A549 (cell line): ENCODE results near the gene SH3RF1. TPM values are rescaled to one million over a fixed set of nuclear protein-coding genes. Genes with fewer than 3 reads are reported as not detected.

ENCODE experiments used
- ATAC-seq, 2 experiments: fragments of 200-7000 bp in 1 of 2; fragments of >200 bp in 1 of 2; cut with Nextera tagmentation in 1 of 2; cut with Tn5 transposase in 1 of 2; 3 replicates each; pipeline versions ENCODE4 v1.8.0 to v1.9.1; 2018 to 2020; ENCODE audit warnings: mild to moderate bottlenecking in 1 of 2, moderate library complexity in 1 of 2
- CTCF ChIA-PET: fragments of 300-600 bp; sonication (Branson Sonifier 250); formaldehyde crosslinking; extraction: SDS; loops from one replicate; lab custom pipeline; 2021; ENCODE audit warnings: antibody characterized with exemption, inconsistent platforms; lab: Yijun Ruan, JAX
- POLR2A ChIA-PET: fragments of 350-600 bp; formaldehyde crosslinking; extraction: SDS; loops from one replicate; lab custom pipeline; 2021; ENCODE audit warnings: antibody characterized with exemption, inconsistent platforms; lab: Yijun Ruan, JAX
- DNase-seq, 2 experiments: peaks; one replicate each; pipeline versions ENCODE4 v3.0.0 to v3.0.0-alpha.2; 2011 to 2016; ENCODE audit warnings: low read depth in 1 of 2, low spot score in 1 of 2
- FAIRE-seq: peaks from 2 replicates; lab custom pipeline; 2011; peaks lifted over from hg19 to GRCh38; lab: Jason Lieb, UNC
- H3K27ac ChIP-seq, 2 experiments: fragments of >200 bp; sonication (Bioruptor Twin); formaldehyde crosslinking; 3 replicates each; pipeline ENCODE4 v1.5.1; 2016 to 2017
- H3K4me1 ChIP-seq: fragments of >200 bp; sonication (Bioruptor Twin); formaldehyde crosslinking; 3 replicates; pipeline ENCODE4 v1.6.1; 2016
- H3K4me2 ChIP-seq: fragments of >200 bp; sonication (Bioruptor Twin); formaldehyde crosslinking; 3 replicates; pipeline ENCODE4 v1.6.1; 2016
- H3K4me3 ChIP-seq: fragments of >200 bp; sonication (Bioruptor Twin); formaldehyde crosslinking; 3 replicates; pipeline ENCODE4 v1.5.1; 2016
- H3K9me3 ChIP-seq: fragments of >200 bp; sonication (Bioruptor Twin); formaldehyde crosslinking; 3 replicates; pipeline ENCODE4 v1.6.1; 2016
- CBX2 ChIP-seq: fragments of 200-600 bp; sonication (generic); IDR thresholded peaks from 2 replicates; pipeline ENCODE4 v1.6.1; 2016; ENCODE audit warnings: low read depth, mild to moderate bottlenecking, borderline replicate concordance
- EHF ChIP-seq: fragments of 250-450 bp; sonication (Bioruptor Pico); IDR thresholded peaks from 2 replicates; pipeline ENCODE4 v1.5.0; 2020; ENCODE audit warnings: mild to moderate bottlenecking
- EHMT2 ChIP-seq: fragments of 200-600 bp; sonication (generic); IDR thresholded peaks from 2 replicates; pipeline ENCODE4 v1.6.1; 2016; ENCODE audit warnings: antibody characterized with exemption, low read depth, mild to moderate bottlenecking, moderate library complexity
- EP300 ChIP-seq, 2 experiments: fragments of >200 bp; sonication (Bioruptor Twin); formaldehyde crosslinking; IDR thresholded peaks; 2 replicates in 1 of 2; 3 replicates in 1 of 2; pipeline ENCODE4 v1.6.1; 2016 to 2017
- GATA3 ChIP-seq: IDR thresholded peaks from 2 replicates; pipeline ENCODE4 v1.6.1; 2012; ENCODE audit warnings: borderline replicate concordance
- HEYL ChIP-seq: fragments of 250-450 bp; sonication (Bioruptor Pico); IDR thresholded peaks from 2 replicates; pipeline ENCODE4 v1.8.0; 2021; ENCODE audit warnings: mild to moderate bottlenecking, moderate library complexity
- HOXB5 ChIP-seq: fragments of 250-450 bp; sonication (Bioruptor Pico); IDR thresholded peaks from 2 replicates; pipeline ENCODE4 v1.5.0; 2020; ENCODE audit warnings: mild to moderate bottlenecking, moderate library complexity
- JUN ChIP-seq, 2 experiments: fragments of >200 bp; sonication (Bioruptor Twin); formaldehyde crosslinking; IDR thresholded peaks; 2 replicates in 1 of 2; 3 replicates in 1 of 2; pipeline ENCODE4 v1.6.1; 2016 to 2017
- MAZ ChIP-seq: fragments of 150-350 bp; IDR thresholded peaks from 2 replicates; pipeline ENCODE4 v1.6.1; 2014; ENCODE audit warnings: antibody characterized with exemption, low read depth, low read length, borderline replicate concordance
- MYC ChIP-seq: IDR thresholded peaks from 2 replicates; pipeline ENCODE4 v1.6.1; 2012; ENCODE audit warnings: mild to moderate bottlenecking, inconsistent platforms, low read length, improper control_type of control experiment, borderline replicate concordance
- NFE2L2 ChIP-seq: fragments of 150-350 bp; conservative IDR thresholded peaks from 2 replicates; pipeline ENCODE4 v1.6.1; 2014; ENCODE audit warnings: low read length
- NR3C1 ChIP-seq: fragments of >200 bp; sonication (Bioruptor Twin); formaldehyde crosslinking; IDR thresholded peaks from 3 replicates; pipeline ENCODE4 v1.6.1; 2017
- RAD21 ChIP-seq, 2 experiments: fragments of >200 bp in 1 of 2; sonication (Bioruptor Twin) in 1 of 2; formaldehyde crosslinking in 1 of 2; IDR thresholded peaks in 1 of 2; conservative IDR thresholded peaks in 1 of 2; 2 replicates in 1 of 2; 3 replicates in 1 of 2; pipeline ENCODE4 v1.6.1; 2012 to 2018; ENCODE audit warnings: inconsistent platforms in 1 of 2
- RCOR1 ChIP-seq: fragments of 150-350 bp; IDR thresholded peaks from 2 replicates; pipeline ENCODE4 v1.6.1; 2014; ENCODE audit warnings: antibody characterized with exemption, low read length, low read depth
- RNF2 ChIP-seq: fragments of 200-600 bp; sonication (generic); IDR thresholded peaks from 2 replicates; pipeline ENCODE4 v1.6.1; 2016; ENCODE audit warnings: low read depth, mild to moderate bottlenecking, antibody characterized with exemption, moderate library complexity, borderline replicate concordance
- TP53 ChIP-seq: fragments of 250-450 bp; sonication (Bioruptor Pico); IDR thresholded peaks from 2 replicates; pipeline ENCODE4 v1.5.0; 2021; ENCODE audit warnings: mild to moderate bottlenecking, moderate library complexity
- USF2 ChIP-seq: fragments of 450-650 bp; IDR thresholded peaks from 2 replicates; pipeline ENCODE4 v1.6.1; 2014; ENCODE audit warnings: antibody characterized with exemption
- WGBS: methylation state at CpG from one replicate; pipeline ENCODE4 v1.1.6; 2017; ENCODE audit errors: missing lambda C conversion rate; 5-methylcytosine and 5-hydroxymethylcytosine counted together
- polyA plus RNA-seq, 4 experiments: library from polyadenylated mRNA; depleted of rRNA in 3 of 4; stranded (reverse); fragments of >200 nt; fragmentation: RNase III in 1 of 4; extraction: RNeasy Plus Mini Kit Qiagen cat#74134 plus additional on column Dnase treatment in 1 of 4; gene quantifications; 2 replicates in 3 of 4; 3 replicates in 1 of 4; pipeline ENCODE4 v1.2.3, GENCODE V29; 2011 to 2017
- TF ChIP-seq, protein P1 (sequence below): fragments of 200-600 bp; sonication (generic); IDR thresholded peaks from 2 replicates; pipeline ENCODE4 v1.6.1; 2016; ENCODE audit warnings: antibody characterized with exemption, mild to moderate bottlenecking, moderate library complexity
- TF ChIP-seq, protein P2 (sequence below): fragments of 150-350 bp; IDR thresholded peaks from 2 replicates; pipeline ENCODE4 v1.6.1; 2014; ENCODE audit warnings: low read depth, mild to moderate bottlenecking, low read length

The SH3RF1 gene
- polyA plus RNA-seq, 2 of the 4 experiments (the other 2 are of a cell fraction) = 8.0 to 15.1 TPM

GRCh38 chr4:169092889-169093522 lies 177.8 kb downstream of the SH3RF1 start:
- Histone ChIP-seq H3K27ac (no peak overlapping the region), H3K9me3 (peaks cover 12% of the 10 kb centered on the region; the same call in 2 of the 3 replicates)
- POLR2A ChIA-PET = no interaction called here
- no peak for DNase-seq
- no peak for TF ChIP-seq EHMT2
- TF ChIP-seq, all 56 proteins: peak for 0
- FAIRE-seq (no peak), ATAC-seq (no peak)
- CTCF ChIA-PET = no interaction called here
- 84% methylated on average over 3 of the region's 3 CpGs for WGBS
- Histone ChIP-seq H3K4me2 (no peak overlapping the region), H3K4me1 (no peaks in the 10 kb centered on the region), H3K4me3 (no peak overlapping the region)

- no peak for FAIRE-seq
- CTCF ChIA-PET = no interaction called here
- H3K27ac ChIP-seq = no peak overlapping the region
- no peaks in the 10 kb centered on the region for H3K4me1 ChIP-seq
- no peak for ATAC-seq
- no peak overlapping the region for H3K4me2 ChIP-seq
- peaks cover 12% of the 10 kb centered on the region; the same call in 2 of the 3 replicates for H3K9me3 ChIP-seq
- no peak overlapping the region for H3K4me3 ChIP-seq
- POLR2A ChIA-PET = no interaction called here
- TF ChIP-seq EHF (no peak), MYC (no peak), NR3C1 (no peak), TP53 (CRISPR knock-in tag) (no peak), EP300 (IDR thresholded peaks at IDR 0.05) (no peak), NFE2L2 (no peak), RAD21 (conservative IDR thresholded peaks at IDR 0.05 in 1 of 2, IDR thresholded peaks at IDR 0.05 in 1 of 2) (no peak), HOXB5 (CRISPR knock-in tag) (no peak), GATA3 (no peak), RNF2 (no peak), RCOR1 (no peak), USF2 (no peak), MAZ (no peak), HEYL (CRISPR knock-in tag) (no peak), JUN (IDR thresholded peaks at IDR 0.05) (no peak), CBX2 (no peak)
- TF ChIP-seq, protein P1, sequence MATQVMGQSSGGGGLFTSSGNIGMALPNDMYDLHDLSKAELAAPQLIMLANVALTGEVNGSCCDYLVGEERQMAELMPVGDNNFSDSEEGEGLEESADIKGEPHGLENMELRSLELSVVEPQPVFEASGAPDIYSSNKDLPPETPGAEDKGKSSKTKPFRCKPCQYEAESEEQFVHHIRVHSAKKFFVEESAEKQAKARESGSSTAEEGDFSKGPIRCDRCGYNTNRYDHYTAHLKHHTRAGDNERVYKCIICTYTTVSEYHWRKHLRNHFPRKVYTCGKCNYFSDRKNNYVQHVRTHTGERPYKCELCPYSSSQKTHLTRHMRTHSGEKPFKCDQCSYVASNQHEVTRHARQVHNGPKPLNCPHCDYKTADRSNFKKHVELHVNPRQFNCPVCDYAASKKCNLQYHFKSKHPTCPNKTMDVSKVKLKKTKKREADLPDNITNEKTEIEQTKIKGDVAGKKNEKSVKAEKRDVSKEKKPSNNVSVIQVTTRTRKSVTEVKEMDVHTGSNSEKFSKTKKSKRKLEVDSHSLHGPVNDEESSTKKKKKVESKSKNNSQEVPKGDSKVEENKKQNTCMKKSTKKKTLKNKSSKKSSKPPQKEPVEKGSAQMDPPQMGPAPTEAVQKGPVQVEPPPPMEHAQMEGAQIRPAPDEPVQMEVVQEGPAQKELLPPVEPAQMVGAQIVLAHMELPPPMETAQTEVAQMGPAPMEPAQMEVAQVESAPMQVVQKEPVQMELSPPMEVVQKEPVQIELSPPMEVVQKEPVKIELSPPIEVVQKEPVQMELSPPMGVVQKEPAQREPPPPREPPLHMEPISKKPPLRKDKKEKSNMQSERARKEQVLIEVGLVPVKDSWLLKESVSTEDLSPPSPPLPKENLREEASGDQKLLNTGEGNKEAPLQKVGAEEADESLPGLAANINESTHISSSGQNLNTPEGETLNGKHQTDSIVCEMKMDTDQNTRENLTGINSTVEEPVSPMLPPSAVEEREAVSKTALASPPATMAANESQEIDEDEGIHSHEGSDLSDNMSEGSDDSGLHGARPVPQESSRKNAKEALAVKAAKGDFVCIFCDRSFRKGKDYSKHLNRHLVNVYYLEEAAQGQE = no peak
- TF ChIP-seq, protein P2, sequence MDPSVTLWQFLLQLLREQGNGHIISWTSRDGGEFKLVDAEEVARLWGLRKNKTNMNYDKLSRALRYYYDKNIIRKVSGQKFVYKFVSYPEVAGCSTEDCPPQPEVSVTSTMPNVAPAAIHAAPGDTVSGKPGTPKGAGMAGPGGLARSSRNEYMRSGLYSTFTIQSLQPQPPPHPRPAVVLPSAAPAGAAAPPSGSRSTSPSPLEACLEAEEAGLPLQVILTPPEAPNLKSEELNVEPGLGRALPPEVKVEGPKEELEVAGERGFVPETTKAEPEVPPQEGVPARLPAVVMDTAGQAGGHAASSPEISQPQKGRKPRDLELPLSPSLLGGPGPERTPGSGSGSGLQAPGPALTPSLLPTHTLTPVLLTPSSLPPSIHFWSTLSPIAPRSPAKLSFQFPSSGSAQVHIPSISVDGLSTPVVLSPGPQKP = no peak
- DNase-seq = no peak
- 91% methylated on average over 5 of the region's 5 CpGs for WGBS
Measured at GRCh38 chr4:169090484-169091215, 180.1 kb downstream of the SH3RF1 start.
